ENCODE results near the gene PFKP. TPM values are rescaled to one million over a fixed set of nuclear protein-coding genes. Genes with fewer than 3 reads are reported as not detected.

Gene PFKP
- total RNA-seq, 2 experiments from 2014 or later = 32.2 to 38.9 TPM

DNA sequence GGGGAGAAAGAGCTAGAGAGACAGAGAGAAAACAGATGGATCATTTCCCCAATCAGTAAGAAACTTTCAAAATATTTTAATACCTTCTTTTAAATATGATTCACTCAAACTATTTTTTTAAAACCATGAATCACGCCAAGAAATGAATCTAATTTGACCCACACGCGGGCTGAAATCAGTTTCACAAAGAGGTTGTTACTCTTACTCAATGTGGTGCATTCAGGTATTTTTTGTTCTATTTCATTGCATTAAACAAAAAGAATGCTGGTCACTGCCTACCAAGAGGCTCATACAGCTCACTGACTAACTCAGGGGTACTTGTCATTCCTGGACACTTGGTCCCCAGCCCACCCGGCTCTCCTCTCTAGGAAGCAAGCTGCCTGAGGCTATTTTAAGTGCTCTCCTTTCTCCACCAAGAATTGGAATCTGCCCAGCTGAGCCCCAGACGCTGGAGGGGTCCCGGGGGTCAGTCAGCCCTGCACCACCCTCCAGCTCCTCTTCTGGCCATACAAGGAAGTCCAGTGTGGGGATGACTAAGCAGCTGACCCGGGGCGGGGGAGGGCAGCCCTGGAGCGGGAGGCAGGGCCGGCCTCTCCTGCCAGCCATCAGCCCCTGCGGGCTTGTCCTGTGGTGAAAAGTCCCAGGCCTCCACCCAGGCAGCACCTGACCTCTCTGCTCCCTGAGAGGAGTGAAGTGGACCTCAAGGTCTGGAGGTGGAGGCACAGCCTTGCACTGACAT is 21.7 kb upstream of the PFKP start:
- H3K36me3 Mint-ChIP-seq (ENCODE audit: low read depth) = no peaks in the 10 kb centered on the region
- ATAC-seq (ENCODE audit: poor library complexity) (no peak), DNase-seq (no peak)
- ChIA-PET POLR2A (no interaction called here), CTCF (no interaction called here)
- H3K9me3 ChIP-seq (ENCODE audit: control insufficient read depth in 1 of 2, insufficient read depth in 1 of 2, low read length in 2 of 2) = no peaks in the 10 kb centered on the region
- no peak overlapping the region for H3K4me3 ChIP-seq (ENCODE audit: low read length)
- peaks cover 3% of the 10 kb centered on the region for H3K4me1 ChIP-seq (ENCODE audit: insufficient read depth, low read length)
- intact Hi-C loops (cut with DNase I, micrococcal nuclease) = no loop called here
- peaks cover 2 to 9% of the 10 kb centered on the region in 2 experiments for H3K27me3 ChIP-seq (ENCODE audit: control insufficient read depth in 1 of 2, insufficient read depth in 2 of 2, low read length in 2 of 2)
- no peak overlapping the region for H3K4me3 Mint-ChIP-seq
- H3K27ac Mint-ChIP-seq = no peak overlapping the region
- no peaks in the 10 kb centered on the region for H3K36me3 ChIP-seq (ENCODE audit: insufficient read depth, low read length)
- H3K27ac ChIP-seq (ENCODE audit: low read depth in 1 of 2, low read length in 2 of 2) = no peak overlapping the region
- no peaks in the 10 kb centered on the region for H3K9me3 Mint-ChIP-seq
- no peak for TF ChIP-seq CTCF (IDR thresholded peaks at IDR 0.05)
- peaks cover 18% of the 10 kb centered on the region for H3K27me3 Mint-ChIP-seq
- H3K4me1 Mint-ChIP-seq (ENCODE audit: low read depth) = no peaks in the 10 kb centered on the region

- Histone ChIP-seq H3K27me3 (ENCODE audit: control insufficient read depth in 1 of 2, insufficient read depth in 2 of 2, low read length in 2 of 2) (peaks cover 2 to 9% of the 10 kb centered on the region in 2 experiments), H3K36me3 (ENCODE audit: insufficient read depth, low read length) (no peaks in the 10 kb centered on the region), H3K4me3 (ENCODE audit: low read length) (no peak overlapping the region), H3K9me3 (ENCODE audit: control insufficient read depth in 1 of 2, insufficient read depth in 1 of 2, low read length in 2 of 2) (no peaks in the 10 kb centered on the region), H3K4me1 (ENCODE audit: insufficient read depth, low read length) (peaks cover 3% of the 10 kb centered on the region), H3K27ac (ENCODE audit: low read depth in 1 of 2, low read length in 2 of 2) (no peak overlapping the region)
- CTCF ChIA-PET = no interaction called here
- H3K27me3 Mint-ChIP-seq = peaks cover 19% of the 10 kb centered on the region
- H3K27ac Mint-ChIP-seq = no peak overlapping the region
- no peaks in the 10 kb centered on the region for H3K9me3 Mint-ChIP-seq
- H3K4me1 Mint-ChIP-seq (ENCODE audit: low read depth) = no peaks in the 10 kb centered on the region
- no peak for DNase-seq
- no peaks in the 10 kb centered on the region for H3K36me3 Mint-ChIP-seq (ENCODE audit: low read depth)
- ATAC-seq (ENCODE audit: poor library complexity) = no peak
- no peak overlapping the region for H3K4me3 Mint-ChIP-seq
- POLR2A ChIA-PET = no interaction called here
- intact Hi-C loops (cut with DNase I, micrococcal nuclease) = no loop called here
- no peak for TF ChIP-seq CTCF (IDR thresholded peaks at IDR 0.05)
Measured at GRCh38 chr10:3046210-3046779, 21.1 kb upstream of the PFKP start.

DNA sequence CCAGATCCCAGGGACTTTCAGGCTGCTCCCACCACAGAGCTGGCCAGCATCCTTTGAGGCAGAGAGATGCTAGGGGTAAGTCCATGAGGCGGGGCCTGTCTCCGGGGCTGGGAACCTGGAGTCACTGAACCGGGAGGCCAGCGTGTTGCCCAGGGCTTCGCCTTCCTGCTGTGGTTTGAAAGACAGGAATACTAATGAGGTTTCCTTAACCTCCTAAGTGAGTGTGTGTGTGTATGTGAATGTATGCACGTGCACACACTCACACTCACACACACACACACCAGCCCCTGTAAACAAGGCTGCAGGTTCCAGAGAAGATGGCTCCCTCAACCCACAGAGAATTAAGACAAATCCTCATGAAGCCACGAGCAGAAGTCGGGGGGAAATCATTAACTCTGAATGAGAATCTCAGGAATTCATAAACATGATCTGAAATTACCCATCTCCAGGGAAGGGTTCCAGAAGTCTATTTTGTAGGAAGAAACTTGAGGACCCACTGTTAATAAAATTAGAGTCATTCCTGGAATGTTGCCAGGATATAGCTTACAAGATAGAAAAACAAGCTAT is 20.3 kb upstream of the PFKP start:
- Mint-ChIP-seq H3K9me3 (no peaks in the 10 kb centered on the region), H3K27me3 (peaks cover 19% of the 10 kb centered on the region), H3K4me3 (no peak overlapping the region), H3K4me1 (ENCODE audit: low read depth) (no peaks in the 10 kb centered on the region), H3K36me3 (ENCODE audit: low read depth) (no peaks in the 10 kb centered on the region), H3K27ac (no peak overlapping the region)
- no peak for TF ChIP-seq CTCF (IDR thresholded peaks at IDR 0.05)
- Histone ChIP-seq H3K27ac (ENCODE audit: low read depth in 1 of 2, low read length in 2 of 2) (no peak overlapping the region), H3K27me3 (ENCODE audit: control insufficient read depth in 1 of 2, insufficient read depth in 2 of 2, low read length in 2 of 2) (peaks cover 2 to 9% of the 10 kb centered on the region in 2 experiments), H3K9me3 (ENCODE audit: control insufficient read depth in 1 of 2, insufficient read depth in 1 of 2, low read length in 2 of 2) (no peaks in the 10 kb centered on the region), H3K4me1 (ENCODE audit: insufficient read depth, low read length) (peaks cover 3% of the 10 kb centered on the region), H3K4me3 (ENCODE audit: low read length) (no peak overlapping the region), H3K36me3 (ENCODE audit: insufficient read depth, low read length) (no peaks in the 10 kb centered on the region)
- ChIA-PET POLR2A (no interaction called here), CTCF (no interaction called here)
- no peak for DNase-seq
- intact Hi-C loops (cut with DNase I, micrococcal nuclease) = no loop called here
- no peak for ATAC-seq (ENCODE audit: poor library complexity)

Data from CD4-positive, alpha-beta T cell (primary cell).